GM19438 (cell line): ENCODE results near the gene SSBP4.

Experiments used
- ATAC-seq: cut with Tn5 transposase; IDR thresholded peaks from one replicate; pipeline ENCODE4 v1.9.1; 2021; ENCODE audit warnings: low read depth; ENCODE audit not compliant: unreplicated experiment

Gene SSBP4

DNA sequence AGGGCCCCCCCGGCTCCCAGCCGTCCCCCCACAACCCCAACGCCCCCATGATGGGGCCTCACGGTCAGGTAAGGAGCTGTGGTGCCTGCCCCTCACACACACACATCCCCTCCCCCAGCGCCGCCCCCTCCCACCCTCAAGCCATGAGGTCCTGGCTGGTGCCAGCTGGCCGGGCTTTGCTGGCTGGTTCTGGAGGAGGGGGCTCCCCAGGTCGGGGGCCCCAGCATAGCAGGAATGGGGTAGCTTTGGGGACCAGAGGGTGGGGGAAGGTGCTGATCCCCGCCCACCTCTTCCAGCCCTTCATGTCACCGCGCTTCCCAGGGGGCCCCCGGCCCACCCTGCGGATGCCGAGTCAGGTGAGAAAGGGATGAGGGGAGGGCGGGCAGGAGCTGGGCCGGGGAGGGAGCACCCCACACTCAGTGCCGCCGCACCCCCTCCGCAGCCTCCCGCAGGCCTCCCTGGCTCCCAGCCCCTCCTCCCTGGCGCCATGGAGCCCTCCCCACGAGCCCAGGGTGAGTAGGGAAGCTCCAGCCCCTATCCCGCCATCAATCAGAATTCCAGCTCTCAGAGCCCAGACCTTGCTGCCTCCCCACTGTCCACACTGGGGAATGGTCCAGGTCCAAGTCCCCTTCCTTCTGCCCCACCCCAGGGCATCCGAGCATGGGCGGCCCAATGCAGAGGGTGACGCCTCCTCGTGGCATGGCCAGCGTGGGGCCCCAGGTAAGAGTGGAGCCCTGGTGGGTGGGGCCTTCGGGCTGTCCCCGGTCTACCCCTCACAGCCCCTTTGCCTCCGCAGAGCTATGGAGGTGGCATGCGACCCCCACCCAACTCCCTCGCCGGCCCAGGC lies 12.4 kb downstream of the SSBP4 start:
- no peak for ATAC-seq

DNA sequence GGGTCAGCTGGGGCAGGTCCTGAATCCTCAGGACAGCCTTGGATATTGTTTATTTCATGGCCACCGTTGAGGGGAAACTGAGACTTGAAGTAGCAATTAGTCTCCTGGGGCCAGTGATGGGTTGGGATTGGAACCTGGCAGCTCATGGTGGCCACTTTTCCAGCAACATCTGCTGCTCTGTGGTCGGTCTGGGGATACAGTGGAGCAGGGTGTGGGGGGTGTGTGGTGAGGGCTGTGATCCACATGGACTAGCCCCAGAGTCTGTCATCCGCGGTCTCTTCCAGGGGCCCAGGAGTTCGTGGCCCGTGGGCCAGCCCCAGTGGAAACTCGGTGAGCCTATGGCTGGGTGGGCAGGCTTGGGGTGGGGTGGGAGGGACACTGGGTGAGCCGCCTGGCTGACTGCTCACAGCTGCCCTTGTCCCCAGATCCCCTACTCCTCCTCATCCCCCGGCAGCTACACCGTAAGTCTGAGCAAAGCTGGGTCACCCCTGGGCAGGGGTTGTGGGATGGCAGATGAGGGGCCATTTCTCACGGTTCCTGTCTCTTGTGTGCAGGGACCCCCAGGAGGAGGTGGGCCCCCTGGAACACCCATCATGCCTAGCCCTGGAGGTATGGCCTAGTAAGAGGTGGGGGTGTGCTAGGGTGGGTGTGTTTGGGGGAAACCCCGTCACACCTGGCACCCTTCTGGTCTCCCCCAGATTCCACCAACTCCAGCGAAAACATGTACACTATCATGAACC lies 13.2 kb downstream of the SSBP4 start:
- no peak for ATAC-seq

DNA sequence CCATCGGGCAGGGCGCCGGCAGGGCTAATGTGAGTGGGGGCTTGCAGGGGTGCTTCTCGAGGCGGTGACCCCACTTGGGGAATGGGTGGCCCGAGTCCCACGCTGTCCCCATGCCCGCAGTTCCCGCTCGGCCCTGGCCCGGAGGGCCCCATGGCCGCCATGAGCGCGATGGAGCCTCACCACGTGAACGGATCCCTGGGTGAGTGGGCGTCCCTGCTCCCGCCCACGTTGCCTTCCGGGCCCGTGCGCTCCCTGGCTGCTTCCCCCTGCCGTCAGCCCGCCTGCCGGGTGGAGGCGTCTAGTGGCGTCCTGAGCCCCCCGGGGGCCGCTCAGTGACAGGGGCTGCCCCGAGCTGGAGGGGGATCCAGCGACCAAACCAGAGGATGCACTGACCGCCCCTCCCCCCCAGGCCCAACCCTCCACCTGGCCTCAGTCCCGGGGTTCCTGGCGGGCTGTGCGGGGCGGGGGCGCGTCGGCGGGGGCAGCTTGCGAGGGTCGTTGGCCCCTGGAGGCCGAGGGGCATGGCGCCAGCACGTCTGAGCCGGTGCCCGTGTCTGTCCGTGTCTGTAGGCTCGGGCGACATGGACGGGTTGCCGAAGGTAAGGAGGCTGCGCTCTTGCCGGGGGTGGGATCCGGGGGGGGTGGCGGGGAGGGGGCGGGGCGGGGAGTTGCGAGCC lies 14.0 kb downstream of the SSBP4 start:
- ATAC-seq = no peak

DNA sequence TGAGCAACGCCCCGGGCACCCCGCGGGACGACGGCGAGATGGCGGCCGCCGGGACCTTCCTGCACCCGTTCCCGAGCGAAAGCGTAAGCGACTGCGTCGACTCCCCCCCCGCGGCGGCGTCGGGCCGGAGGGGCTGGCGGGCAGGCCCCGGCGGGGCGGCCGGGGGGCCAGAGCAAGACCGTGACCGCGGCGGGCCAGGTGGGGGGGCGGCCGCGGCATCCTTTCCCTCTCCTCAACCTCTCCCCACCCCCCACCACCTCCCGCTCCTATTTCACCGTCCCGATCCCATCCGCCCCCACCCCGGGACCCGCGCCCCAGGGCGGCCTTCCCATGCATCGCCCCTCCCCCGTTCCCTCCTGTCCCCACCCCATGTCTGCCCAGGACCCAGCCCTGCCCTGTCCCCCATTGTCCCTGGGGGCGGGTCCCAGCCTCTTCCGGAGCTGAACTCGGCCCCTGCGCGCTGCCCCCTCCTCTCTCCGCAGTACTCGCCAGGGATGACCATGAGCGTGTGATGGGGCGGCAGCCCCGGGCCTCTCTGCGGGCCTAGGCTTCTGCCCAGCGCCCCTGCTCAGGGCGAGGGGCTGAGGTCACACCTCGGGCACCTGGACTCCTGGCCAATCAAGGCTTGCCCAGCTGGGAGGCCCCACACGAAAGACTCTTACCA lies 14.7 kb downstream of the SSBP4 start:
- no peak for ATAC-seq

DNA sequence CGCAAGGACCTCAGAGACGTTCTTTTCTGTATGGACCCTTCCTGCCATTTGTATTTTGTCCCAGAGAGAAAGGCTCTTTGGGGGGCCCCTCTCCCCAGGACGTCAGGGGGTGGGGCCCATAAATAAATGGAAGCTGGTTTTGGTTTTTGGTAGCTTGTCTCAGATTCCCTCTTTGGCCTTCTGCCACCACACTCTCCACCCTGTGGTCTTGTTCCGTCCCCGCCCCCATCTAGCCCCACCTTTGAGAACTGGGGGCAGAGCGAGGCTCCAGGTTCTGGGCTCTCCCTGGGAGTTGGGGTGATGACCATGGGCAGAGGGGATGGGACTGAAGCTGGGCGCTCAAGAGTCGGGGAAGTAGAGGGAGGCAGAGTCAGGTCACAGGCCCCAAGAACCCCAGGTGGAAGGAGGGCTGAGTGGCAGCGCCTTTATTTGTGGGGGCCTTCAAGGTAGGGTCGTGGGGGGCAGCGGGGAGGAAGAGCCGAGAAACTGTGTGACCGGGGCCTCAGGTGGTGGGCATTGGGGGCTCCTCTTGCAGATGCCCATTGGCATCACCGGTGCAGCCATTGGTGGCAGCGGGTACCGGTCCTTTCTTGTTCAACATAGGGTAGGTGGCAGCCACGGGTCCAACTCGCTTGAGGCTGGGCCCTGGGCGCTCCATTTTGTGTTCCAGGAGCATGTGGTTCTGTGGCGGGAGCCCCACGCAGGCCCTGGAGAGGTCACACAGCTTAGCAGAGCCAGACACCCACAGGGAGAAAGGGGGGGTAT lies 15.4 kb downstream of the SSBP4 start:
- no peak for ATAC-seq

DNA sequence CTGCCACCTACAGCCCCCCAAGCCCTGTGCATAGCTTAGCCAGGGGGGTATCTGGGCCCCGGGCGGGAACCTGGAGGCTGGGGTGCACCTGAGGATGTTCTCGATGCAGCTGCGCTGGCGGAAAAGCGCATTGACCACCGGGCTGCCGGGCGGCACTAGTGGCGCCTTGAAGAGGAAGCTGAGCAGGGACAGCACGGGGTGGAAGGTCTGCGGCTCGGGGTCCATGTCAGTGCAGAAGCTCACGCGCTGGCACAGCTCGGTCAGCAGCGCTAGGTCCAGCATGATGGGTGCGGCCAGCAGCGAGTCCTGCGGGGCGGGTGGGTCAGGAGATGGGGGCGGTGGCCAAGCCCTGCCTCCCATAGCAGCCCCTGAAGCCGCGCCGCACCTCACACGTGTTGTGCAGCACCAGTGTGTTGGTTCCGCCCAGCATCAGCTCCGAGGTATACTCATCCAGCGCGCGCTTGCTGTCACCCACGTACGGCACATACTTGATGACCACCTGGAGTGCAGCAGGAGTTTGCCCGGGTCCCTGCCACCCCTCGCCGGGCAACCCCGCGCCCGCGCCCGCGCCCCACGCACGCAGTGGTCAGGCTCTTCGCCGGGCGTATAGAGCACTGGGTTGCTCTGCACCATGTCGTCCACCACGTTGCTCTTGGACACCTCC lies 16.1 kb downstream of the SSBP4 start:
- no peak for ATAC-seq

DNA sequence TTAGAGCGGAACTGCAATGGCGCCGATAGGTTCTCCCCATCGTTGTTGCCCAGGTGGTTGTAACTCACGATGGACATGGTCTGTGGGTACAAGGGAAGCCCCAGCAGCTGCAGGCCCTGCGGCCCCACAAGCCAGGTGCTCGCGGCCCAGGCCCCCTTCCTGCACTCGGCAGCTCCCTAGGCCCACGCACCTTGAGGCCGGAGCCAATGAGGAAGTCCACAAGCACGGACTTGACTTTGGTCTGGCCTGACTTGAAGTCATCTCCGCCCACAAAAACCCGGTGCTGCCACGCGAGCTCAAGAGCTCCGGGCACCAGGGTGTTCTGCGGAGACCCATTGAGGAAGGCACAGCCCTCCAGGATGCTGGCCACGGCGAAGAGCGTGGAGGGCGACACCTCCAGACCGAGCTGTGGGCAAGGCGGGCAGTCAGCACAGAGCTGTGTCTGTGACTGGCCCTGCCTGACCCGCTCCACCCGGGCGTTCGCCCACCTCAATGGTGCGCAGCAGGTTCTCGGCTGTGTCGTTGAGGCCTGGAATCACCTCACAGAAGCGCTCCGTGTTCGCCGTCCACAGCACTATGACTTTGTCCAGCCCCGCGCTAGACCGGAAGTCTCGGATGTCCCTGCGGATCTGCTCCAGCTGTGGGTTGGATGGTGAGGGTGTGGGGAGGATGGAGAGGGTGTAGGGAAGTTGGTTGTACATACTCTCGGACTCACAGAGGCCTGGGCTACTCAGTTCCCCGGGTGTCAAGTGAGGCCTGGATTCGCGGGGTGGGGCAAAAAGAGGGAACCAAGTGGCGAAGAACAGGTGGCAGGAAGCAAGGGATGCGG lies 16.9 kb downstream of the SSBP4 start:
- ATAC-seq = no peak

DNA sequence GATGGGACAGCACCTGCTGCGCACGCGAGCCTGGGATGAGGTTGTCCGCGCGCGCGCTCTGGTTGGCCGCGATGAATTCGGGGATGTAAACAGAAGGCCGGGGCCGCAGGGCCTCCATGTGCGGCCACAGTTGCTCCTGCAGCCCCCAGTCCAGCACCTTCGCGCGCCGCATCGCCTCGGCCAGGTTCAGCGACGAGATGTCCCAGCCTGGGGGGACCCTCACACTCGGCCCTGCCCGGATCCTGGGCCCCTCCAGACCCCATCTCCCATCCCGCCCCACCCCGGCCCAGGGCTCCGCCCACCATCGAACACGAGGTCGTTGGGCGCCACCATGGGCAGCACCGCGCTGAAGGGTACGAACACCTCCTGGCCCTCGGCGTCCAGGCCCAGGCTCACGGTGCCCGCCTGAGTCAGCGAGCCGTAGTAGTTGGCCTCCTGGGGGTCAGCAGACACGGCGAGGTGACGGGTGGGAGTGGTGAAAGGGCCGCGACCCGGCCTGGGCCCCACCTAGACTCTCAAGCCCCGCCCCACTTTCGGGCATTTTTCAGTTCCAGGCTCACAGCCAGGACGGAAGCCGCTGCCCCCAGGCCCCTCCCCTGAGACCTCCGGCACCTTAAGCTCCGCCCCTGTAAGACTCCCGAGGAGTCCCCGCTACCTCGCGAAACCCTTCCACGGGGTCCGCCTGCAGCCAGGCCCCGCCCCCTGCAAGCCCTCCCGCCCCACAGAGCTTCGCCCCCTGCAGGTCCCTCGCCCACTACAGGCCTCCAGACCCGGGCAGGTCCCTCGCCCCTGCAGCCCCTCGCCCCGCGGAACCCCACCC lies 17.7 kb downstream of the SSBP4 start:
- peak; percentile 60 for ATAC-seq

DNA sequence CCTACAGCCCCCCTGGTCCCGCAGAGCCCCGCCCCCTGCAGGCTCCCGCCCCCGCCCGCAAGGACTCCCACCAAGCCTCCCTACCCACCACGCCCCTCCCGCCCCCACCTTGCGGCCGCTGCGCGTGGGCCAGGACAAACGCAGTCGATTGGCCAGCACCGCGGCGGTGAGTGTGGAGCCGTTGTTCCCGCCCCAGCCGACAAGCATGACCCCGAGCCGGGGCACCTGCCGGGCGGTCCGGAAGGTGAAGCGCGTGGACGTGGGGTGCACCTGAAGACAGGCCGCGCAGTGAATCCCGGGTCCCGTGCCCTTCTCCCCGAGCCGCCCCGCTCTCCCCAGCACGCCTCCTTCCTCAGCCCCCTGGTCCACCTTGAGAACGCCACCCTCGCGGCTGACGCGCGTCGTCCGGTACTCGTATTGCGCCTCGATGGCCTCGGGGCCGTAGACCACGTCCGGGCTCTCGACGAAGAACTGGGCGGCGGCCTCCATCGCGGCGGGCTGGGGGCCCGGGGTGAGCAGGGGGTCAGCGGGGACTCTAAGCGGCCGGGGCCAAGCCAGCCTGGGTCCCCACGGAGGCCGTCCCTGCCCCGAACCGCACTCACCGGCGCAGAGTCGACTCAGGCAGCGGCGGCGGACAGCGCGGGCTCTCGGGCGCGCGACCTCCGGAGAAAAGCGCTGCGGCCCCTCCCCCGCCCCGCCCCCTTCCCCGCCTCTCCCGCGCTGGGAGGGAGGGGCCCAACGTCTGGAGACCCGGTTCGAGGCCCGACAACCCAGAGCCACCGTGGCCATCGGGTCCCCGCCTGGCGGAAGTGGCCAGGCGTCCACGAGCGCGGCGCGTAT lies 18.5 kb downstream of the SSBP4 start, which contains the start of gene ISYNA1:
TSS of gene ISYNA1 (minus strand) at position 643 of the 840 bp plus-strand sequence. CDS start at position 489, 154 bp downstream.
- peak; percentile 15 for ATAC-seq

DNA sequence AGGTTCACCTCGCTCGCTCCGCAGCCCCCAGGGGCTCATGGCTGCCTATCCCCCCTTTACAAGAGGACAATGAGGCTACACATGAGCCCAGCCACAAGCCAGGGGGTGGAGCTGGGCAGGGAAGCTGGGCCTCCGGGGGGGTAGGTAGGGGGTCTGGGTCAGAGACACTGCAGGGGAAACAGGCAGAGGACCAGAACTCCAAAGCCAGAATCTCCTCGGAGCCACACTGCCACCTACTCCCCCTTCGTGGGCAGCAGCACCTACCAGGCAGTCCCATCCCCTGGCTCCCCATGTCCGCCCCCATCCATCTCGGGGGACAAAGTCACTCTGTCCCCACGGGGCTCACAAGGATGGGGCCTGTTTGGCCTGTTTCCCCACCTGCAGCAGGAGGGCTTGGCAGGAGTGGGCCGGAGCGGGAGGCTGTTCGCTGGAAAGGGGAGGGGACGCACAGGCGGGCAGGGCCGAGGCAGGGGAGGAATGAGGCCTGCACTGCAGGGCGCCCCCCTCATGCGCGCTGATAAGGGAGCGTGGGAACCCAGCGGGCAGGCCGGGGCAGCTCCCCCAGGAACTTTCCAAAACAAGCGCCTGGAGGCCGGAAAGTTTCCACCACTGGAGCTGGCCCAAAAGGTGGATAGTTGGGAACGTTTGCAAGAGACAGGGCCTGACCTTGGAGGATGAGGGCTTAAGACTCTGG lies 19.3 kb downstream of the SSBP4 start:
- ATAC-seq = no peak

DNA sequence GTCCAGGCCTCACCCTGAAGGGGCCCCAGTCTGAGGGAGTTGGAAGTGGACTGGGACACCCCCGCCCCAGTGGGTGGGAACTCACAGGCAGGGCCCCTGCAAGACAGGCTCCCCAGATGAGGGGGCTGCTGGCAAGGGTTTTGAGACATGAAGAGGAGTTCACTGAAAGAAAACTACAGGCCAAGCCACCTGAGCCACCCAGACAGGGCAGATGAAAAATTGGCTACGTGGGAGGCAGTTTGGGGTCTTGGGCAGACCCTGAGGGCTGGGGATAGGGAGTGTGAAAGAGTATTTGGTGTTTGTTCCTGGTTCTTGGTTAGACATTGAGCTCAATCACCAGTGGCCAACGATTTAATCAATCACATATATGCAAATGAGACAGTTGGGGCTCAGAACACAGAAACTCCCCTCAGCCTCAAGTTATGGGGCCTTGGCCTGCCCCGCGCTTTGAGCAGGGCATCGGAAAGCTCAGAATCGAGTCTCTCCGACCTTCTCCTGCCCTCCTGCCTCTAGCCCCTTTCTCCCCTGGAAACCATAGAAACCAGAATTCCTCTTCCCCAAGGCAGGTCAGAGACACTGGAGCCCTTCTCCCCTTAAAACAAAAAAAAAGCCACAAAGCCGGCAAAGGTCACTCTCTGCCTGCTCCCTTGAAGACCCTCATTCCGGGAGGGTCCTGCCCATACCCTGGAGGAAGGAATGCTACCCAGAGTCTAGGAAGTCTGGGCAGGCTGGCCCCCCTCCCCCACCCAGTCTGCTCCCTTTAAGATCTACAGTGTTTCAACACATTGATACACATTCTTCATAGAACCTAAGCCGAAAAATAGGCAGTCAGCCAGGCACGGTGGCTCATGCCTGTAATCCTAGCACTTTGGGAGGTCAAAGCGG lies 20.1 kb downstream of the SSBP4 start:
- ATAC-seq = no peak

DNA sequence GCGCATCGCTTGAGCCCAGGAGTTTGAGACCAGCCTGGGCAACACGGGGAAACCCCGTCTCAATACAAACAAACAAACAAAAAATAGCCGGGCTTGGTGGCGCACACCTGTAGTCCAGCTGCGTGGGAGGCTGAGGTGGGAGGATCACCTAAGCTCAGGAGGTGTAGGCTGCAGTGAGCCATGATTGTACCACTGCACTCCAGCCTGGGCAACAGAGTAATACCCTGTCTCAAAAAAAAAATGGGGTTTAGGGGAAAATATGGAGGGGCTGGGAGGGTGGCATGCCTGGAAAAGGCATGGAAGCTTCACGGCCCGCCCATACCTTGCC lies 20.7 kb downstream of the SSBP4 start:
- no peak for ATAC-seq

DNA sequence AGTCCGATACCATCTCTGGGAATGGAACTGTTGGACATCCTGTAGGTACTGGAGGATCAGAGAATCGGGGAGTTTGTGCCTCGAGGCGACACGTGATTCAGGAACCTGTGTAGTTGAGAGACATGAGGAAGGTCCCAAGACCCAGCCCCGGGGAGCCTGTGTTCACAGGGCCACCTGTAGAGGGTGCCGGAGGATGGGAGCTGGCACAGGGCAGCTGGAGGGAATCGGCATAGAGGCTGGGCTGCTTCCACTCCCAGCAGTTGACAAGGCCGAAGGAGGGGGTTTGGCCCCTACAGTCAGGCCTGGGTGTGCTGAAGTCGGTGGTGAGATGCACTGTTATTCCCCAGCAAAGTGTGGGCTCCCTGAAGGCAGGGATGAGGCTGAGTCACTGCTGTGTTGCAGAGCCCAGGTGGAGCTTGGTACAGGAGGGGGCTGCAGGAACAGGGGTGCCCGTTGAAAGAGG lies 21.2 kb downstream of the SSBP4 start:
- ATAC-seq = no peak

DNA sequence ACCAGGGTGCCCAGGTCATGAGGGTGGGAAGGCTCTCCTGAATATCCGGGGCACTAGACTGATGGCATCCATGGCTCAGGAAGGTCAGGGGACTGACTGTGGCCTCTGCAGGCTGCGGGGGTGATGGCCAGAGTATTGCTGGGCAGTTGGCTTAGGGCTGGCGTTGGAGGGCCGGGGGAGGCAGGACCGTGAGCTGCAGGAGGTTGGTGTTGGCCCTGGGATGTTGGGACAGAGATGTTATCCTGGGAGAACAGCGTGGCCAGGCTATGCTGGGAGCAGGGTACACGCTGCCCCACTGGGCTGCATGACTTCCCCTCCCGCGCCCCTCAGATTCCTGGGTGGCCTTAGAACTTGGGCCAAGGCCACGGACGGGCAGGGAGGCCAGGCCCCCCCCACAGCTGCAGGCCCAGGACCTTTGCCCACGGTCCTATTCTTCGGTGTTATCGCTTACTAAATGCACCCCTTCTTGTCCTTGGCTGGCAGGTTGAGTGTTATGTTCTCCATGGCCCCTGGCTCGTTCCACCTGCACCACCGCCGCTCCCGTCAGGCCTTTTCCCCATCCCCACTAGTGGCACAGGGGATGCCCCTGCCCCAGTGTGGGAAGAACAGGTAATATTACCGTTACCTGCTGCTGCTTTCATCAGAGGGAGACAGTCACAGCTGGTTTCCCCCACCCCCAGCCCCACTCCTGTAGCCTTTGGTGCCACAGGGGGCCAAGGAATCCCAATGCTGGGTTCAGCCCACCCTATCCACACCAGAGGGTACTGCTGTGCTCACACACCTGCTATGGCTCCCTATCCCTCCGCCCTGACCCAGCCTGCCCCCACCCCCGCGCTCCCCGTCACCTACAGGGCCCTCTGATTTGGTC lies 22.0 kb downstream of the SSBP4 start:
- no peak for ATAC-seq
